Ovary (tissue), 3 donors: ENCODE data around the gene FBXO9.

Experiments used
- CTCF ChIP-seq, 3 donors: fragments of 450-650 bp in 2 of 3; fragments of 200-600 bp in 1 of 3; IDR thresholded peaks; one replicate each; pipeline versions ENCODE4 v1.5.1 to v1.8.0; 2016 to 2022; ENCODE audit warnings: antibody characterized with exemption in 3 of 3, mild to moderate bottlenecking in 1 of 3
- EP300 ChIP-seq: sonication (generic); formaldehyde crosslinking; IDR thresholded peaks from one replicate; pipeline ENCODE4 v1.6.1; 2017; ENCODE audit warnings: antibody characterized with exemption
- POLR2A ChIP-seq: fragments of 450-650 bp; IDR thresholded peaks from one replicate; pipeline ENCODE4 v1.6.1; 2017; ENCODE audit warnings: antibody characterized with exemption, mild to moderate bottlenecking, moderate library complexity
- donor health status: DM: no; HTN: no; CAD: no.

DNA sequence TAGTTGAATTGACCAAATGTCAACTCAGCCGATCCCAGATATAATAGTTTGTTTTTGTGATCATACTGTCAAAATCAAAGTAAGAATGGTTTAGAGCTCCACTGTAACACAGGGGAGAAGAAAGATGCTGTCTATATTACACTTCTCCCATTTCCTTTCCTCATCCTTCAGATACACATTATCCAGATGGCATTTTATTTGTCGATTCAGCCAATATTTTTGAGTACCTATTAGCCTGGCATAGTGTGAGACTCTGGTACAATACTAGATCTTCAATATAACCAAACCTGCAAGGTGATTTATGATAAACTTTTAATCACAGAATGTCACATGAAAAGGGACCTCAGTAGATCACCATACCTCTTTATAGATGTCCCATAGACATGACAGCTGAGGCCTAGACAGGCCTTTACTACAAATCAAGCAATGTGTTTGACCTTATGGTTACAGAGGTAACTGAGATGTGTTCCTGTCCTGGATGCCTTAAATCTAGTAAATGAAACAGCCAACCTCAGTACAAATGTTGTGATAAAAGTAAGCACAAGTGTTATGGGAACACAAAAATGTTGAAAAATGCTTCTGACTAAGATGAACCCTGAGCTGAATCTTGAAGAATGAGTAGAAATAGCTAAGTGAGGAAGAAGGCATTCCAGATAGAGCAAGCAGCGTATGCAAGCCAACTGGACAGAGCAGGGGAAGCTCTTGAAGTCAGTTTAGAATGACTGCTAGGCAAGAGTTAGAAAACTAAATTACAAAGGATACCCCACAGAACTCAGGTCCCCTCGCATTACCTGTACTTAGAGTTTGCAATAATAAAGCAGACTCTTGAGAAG lies 1.9 kb downstream of the FBXO9 start:
- no peak for TF ChIP-seq CTCF (IDR thresholded peaks at IDR 0.05)
- no peak for TF ChIP-seq POLR2A
- no peak for TF ChIP-seq EP300
